HepG2 (cell line): ENCODE data around the gene SEPHS2. TPM values are rescaled to one million over a fixed set of nuclear protein-coding genes. Genes with fewer than 3 reads are reported as not detected.

Experiments used
- FOXM1 ChIP-seq: sonication (generic); formaldehyde crosslinking; IDR thresholded peaks from 2 replicates; pipeline ENCODE4 v1.5.0; 2020; ENCODE audit warnings: missing genetic modification reagents
- GFI1 ChIP-seq: sonication (generic); formaldehyde crosslinking; IDR thresholded peaks from 2 replicates; pipeline ENCODE4 v1.5.0; 2020; ENCODE audit warnings: missing genetic modification reagents, mild to moderate bottlenecking, borderline replicate concordance
- HES4 ChIP-seq: sonication (generic); formaldehyde crosslinking; IDR thresholded peaks from 2 replicates; pipeline ENCODE4 v1.9.0; 2021; ENCODE audit warnings: mild to moderate bottlenecking, missing genetic modification reagents, borderline replicate concordance
- HMGA1 ChIP-seq: sonication (generic); formaldehyde crosslinking; conservative IDR thresholded peaks from 2 replicates; pipeline ENCODE4 v1.4.0; 2020; ENCODE audit warnings: missing genetic modification reagents
- HOXD1 ChIP-seq: sonication (generic); formaldehyde crosslinking; IDR thresholded peaks from 2 replicates; pipeline ENCODE4 v1.5.0; 2020; ENCODE audit warnings: missing genetic modification reagents
- KLF9 ChIP-seq: IDR thresholded peaks from 2 replicates; pipeline ENCODE4 v1.6.1; 2016; ENCODE audit warnings: low read depth
- MZF1 ChIP-seq: sonication (generic); formaldehyde crosslinking; IDR thresholded peaks from 2 replicates; pipeline ENCODE4 v1.8.1; 2023; ENCODE audit warnings: mild to moderate bottlenecking, missing genetic modification reagents, borderline replicate concordance
- NFIB ChIP-seq: sonication (generic); formaldehyde crosslinking; IDR thresholded peaks from 2 replicates; pipeline ENCODE4 v1.9.0; 2021; ENCODE audit warnings: missing genetic modification reagents, mild to moderate bottlenecking, borderline replicate concordance
- NONO ChIP-seq, 2 experiments: fragments of 450-650 bp in 1 of 2; sonication (generic) in 1 of 2; formaldehyde crosslinking in 1 of 2; IDR thresholded peaks in 1 of 2; conservative IDR thresholded peaks in 1 of 2; 2 replicates each; pipeline versions ENCODE4 v1.6.1 to v1.8.0; 2017 to 2022; ENCODE audit warnings: mild to moderate bottlenecking in 1 of 2, missing genetic modification reagents in 1 of 2, moderate library complexity in 1 of 2
- PATZ1 ChIP-seq: sonication (generic); formaldehyde crosslinking; IDR thresholded peaks from 2 replicates; pipeline ENCODE4 v1.4.0; 2020; ENCODE audit warnings: missing genetic modification reagents
- REPIN1 ChIP-seq: sonication (generic); formaldehyde crosslinking; IDR thresholded peaks from 2 replicates; pipeline ENCODE4 v1.8.0; 2022; ENCODE audit warnings: missing genetic modification reagents, low read depth, mild to moderate bottlenecking, borderline replicate concordance
- THRA ChIP-seq: sonication (generic); formaldehyde crosslinking; IDR thresholded peaks from 2 replicates; pipeline ENCODE4 v1.4.0; 2020; ENCODE audit warnings: missing genetic modification reagents, borderline replicate concordance
- TRAFD1 ChIP-seq: sonication (generic); formaldehyde crosslinking; IDR thresholded peaks from 2 replicates; pipeline ENCODE4 v1.5.1; 2020; ENCODE audit warnings: missing genetic modification reagents, mild to moderate bottlenecking, borderline replicate concordance
- ZEB1 ChIP-seq: IDR thresholded peaks from 2 replicates; pipeline ENCODE4 v1.6.1; 2012; ENCODE audit warnings: mild to moderate bottlenecking, low read depth, inconsistent platforms; ENCODE audit not compliant: insufficient replicate concordance
- ZNF225 ChIP-seq: sonication (generic); formaldehyde crosslinking; IDR thresholded peaks from 2 replicates; pipeline ENCODE4 v1.4.0; 2020; ENCODE audit warnings: mild to moderate bottlenecking, missing genetic modification reagents
- ZNF230 ChIP-seq: sonication (generic); formaldehyde crosslinking; IDR thresholded peaks from 2 replicates; pipeline ENCODE4 v1.4.0; 2020; ENCODE audit warnings: mild to moderate bottlenecking, missing genetic modification reagents
- ZNF30 ChIP-seq: sonication (generic); formaldehyde crosslinking; IDR thresholded peaks from 2 replicates; pipeline ENCODE4 v1.5.0; 2020; ENCODE audit warnings: mild to moderate bottlenecking, missing genetic modification reagents
- ZNF616 ChIP-seq: sonication (generic); formaldehyde crosslinking; IDR thresholded peaks from 2 replicates; pipeline ENCODE4 v1.5.0; 2020; ENCODE audit warnings: low read depth, mild to moderate bottlenecking, missing genetic modification reagents
- polyA plus RNA-seq, 8 experiments: library from polyadenylated mRNA; depleted of rRNA in 3 of 8; stranded (reverse) in 7 of 8; unstranded in 1 of 8; fragments of >200 nt; fragmentation: Illumina TruSeq in 4 of 8; extraction: Trizol in 4 of 8; gene quantifications; 2 replicates each; pipeline versions ENCODE4 v1.2.1 to v1.2.3, GENCODE V29; 2011 to 2016; ENCODE audit warnings: low read depth in 4 of 8, missing spikeins in 1 of 8, mixed read lengths in 1 of 8; ENCODE audit not compliant: insufficient read depth in 1 of 8
- total RNA-seq, 5 experiments: library from RNA; depleted of rRNA; stranded (reverse); fragments of >200 nt; fragmentation: Illumina TruSeq; extraction: Trizol; gene quantifications; 2 replicates each; pipeline ENCODE4 v1.2.3, GENCODE V29; 2016; ENCODE audit warnings: low read depth in 1 of 5
- TF ChIP-seq, protein P1 (sequence below): sonication (generic); formaldehyde crosslinking; IDR thresholded peaks from 2 replicates; pipeline ENCODE4 v1.4.0; 2020; ENCODE audit warnings: missing genetic modification reagents

SEPHS2 gene
- total and polyA plus RNA-seq, 2 of the 13 experiments (the other 11 are each of a cell fraction or from before 2014, with no cell fraction given), result 20.7 to 127 TPM

DNA sequence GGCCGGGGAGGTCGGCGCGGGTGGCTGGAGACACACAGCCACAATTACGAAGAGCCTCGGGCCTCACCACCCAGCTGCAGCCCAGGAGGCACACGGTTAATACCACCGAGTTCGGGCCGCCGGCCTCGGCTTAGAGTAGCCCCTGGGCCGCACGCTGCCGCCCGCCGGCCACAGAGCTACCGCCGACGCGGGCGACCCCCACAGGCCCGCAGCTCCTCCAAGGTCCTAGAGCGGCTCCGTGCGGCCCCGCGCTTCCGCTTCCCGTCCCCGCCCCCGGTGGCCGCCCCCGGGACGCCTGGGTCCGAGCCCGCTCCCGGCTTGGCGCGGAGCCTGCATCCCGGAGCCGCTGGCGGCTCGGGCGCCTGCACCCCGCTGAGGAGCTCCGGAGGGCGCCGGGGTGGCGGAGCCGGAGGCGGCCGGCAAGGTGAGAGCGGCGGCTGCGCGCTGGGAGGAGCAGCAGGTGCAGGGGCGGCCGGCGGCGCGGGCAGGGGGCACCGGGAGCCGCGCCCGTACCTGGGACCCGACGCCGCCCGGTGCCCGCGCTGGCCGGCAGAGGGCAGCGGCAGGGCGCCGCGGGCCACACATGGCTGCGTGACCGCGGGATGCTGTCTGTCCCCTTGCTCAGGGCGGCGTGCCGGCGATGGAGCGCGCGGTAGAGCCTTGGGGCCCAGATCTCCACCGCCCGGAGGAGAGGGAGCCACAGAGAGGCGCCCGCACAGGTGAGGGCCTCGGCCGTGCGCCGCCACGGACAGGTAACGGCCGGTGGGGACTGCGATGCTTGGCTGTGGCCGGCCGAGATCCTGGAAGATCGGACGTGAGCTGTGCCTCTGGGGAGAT is 50.3 kb downstream of the SEPHS2 start, which contains the start of gene ZNF48 (continued):
- no peak for TF ChIP-seq NFIB (CRISPR knock-in tag)
- TF ChIP-seq FOXM1 (CRISPR knock-in tag), result no peak
- peak; percentile 75; the same call in 1 of the 2 replicates for TF ChIP-seq HES4 (CRISPR knock-in tag)
- 0 out of 2 replicates have a peak, but pooled peaks have one; percentile 17 for TF ChIP-seq REPIN1 (CRISPR knock-in tag)
- TF ChIP-seq, protein P1, sequence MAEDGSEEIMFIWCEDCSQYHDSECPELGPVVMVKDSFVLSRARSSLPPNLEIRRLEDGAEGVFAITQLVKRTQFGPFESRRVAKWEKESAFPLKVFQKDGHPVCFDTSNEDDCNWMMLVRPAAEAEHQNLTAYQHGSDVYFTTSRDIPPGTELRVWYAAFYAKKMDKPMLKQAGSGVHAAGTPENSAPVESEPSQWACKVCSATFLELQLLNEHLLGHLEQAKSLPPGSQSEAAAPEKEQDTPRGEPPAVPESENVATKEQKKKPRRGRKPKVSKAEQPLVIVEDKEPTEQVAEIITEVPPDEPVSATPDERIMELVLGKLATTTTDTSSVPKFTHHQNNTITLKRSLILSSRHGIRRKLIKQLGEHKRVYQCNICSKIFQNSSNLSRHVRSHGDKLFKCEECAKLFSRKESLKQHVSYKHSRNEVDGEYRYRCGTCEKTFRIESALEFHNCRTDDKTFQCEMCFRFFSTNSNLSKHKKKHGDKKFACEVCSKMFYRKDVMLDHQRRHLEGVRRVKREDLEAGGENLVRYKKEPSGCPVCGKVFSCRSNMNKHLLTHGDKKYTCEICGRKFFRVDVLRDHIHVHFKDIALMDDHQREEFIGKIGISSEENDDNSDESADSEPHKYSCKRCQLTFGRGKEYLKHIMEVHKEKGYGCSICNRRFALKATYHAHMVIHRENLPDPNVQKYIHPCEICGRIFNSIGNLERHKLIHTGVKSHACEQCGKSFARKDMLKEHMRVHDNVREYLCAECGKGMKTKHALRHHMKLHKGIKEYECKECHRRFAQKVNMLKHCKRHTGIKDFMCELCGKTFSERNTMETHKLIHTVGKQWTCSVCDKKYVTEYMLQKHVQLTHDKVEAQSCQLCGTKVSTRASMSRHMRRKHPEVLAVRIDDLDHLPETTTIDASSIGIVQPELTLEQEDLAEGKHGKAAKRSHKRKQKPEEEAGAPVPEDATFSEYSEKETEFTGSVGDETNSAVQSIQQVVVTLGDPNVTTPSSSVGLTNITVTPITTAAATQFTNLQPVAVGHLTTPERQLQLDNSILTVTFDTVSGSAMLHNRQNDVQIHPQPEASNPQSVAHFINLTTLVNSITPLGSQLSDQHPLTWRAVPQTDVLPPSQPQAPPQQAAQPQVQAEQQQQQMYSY (CRISPR knock-in tag), result no peak; the same call in 1 of the 2 replicates
- no peak for TF ChIP-seq KLF9 (CRISPR knock-in tag)
- TF ChIP-seq ZNF616, result no peak
- no peak for TF ChIP-seq HMGA1
- no peak for TF ChIP-seq NONO (IDR thresholded peaks at IDR 0.05)
- TF ChIP-seq NONO (CRISPR knock-in tag; conservative IDR thresholded peaks at IDR 0.05), result peak; percentile 87
- peak; percentile 81; the same call in 1 of the 2 replicates for TF ChIP-seq HOXD1 (CRISPR knock-in tag)
- no peak for TF ChIP-seq GFI1 (CRISPR knock-in tag)
- peak; percentile 46 for TF ChIP-seq ZNF225
- no peak for TF ChIP-seq MZF1 (CRISPR knock-in tag)
- TF ChIP-seq ZNF230 (CRISPR knock-in tag), result no peak
- TF ChIP-seq TRAFD1, result no peak
- no peak for TF ChIP-seq ZNF30 (CRISPR knock-in tag)
- peak; percentile 89 for TF ChIP-seq PATZ1 (CRISPR knock-in tag)
- 0 out of 2 replicates have a peak, but pooled peaks have one; percentile 66 for TF ChIP-seq THRA (CRISPR knock-in tag)
- peak; percentile 84 for TF ChIP-seq ZEB1
